ENCODE measurements around the gene DNASE2B. TPM values are rescaled to one million over a fixed set of nuclear protein-coding genes. Genes with fewer than 3 reads are reported as not detected.

The DNASE2B gene
- total and polyA plus RNA-seq, 9 donors, result 0.09 to 0.18 (median 0.15) TPM; not detected in 4

GRCh38 chr1:84450910-84451309 lies 52.6 kb downstream of the DNASE2B start:
- no CpG with 5 or more reads among the region's 2 CpGs for WGBS (ENCODE audit: insufficient coverage)
- H3K27ac ChIP-seq (ENCODE audit: low read length), result no peak overlapping the region
- no peaks in the 10 kb centered on the region for H3K4me1 ChIP-seq (ENCODE audit: control insufficient read depth, insufficient read depth, low read length)
- H3K9me3 ChIP-seq (replicated peaks; ENCODE audit: control insufficient read depth, low read depth, low read length), result no peaks in the 10 kb centered on the region
- peaks cover 7% of the 10 kb centered on the region for H3K27me3 ChIP-seq (ENCODE audit: control insufficient read depth, insufficient read depth, low read length)
- no peak for DNase-seq
- no peaks in the 10 kb centered on the region for H3K36me3 ChIP-seq (ENCODE audit: control insufficient read depth, insufficient read depth, low read length)
- H3K4me3 ChIP-seq (ENCODE audit: low read length), result no peak overlapping the region

GRCh38 chr1:84452436-84452835 lies 54.2 kb downstream of the DNASE2B start:
- no CpG with 5 or more reads among the region's 3 CpGs for WGBS (ENCODE audit: insufficient coverage)
- H3K4me3 ChIP-seq (ENCODE audit: low read length), result no peak overlapping the region
- no peaks in the 10 kb centered on the region for H3K4me1 ChIP-seq (ENCODE audit: control insufficient read depth, insufficient read depth, low read length)
- H3K27ac ChIP-seq (ENCODE audit: low read length), result no peak overlapping the region
- H3K9me3 ChIP-seq (replicated peaks; ENCODE audit: control insufficient read depth, low read depth, low read length), result no peaks in the 10 kb centered on the region
- H3K27me3 ChIP-seq (ENCODE audit: control insufficient read depth, insufficient read depth, low read length), result peaks cover 7% of the 10 kb centered on the region
- no peaks in the 10 kb centered on the region for H3K36me3 ChIP-seq (ENCODE audit: control insufficient read depth, insufficient read depth, low read length)
- no peak for DNase-seq

DNA sequence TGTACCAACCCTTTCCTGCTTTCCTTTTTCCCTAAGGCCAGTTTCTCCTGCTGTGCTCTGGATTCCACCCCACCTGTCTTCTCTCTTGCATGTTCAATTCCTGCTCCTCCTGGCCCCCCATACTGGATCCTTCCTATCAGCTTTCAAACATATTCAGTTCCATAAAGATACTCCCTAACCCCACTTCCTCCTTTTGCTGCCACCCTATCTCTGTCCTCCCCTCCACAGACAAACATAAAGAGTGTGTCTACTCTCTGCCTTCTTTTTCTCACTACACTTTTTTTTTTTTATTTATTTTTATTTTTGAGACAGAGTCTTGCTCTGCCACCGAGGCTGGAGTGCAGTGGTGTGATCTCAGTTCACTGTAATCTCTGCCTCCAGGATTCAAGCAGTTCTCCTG lies 63.8 kb downstream of the DNASE2B start:
- 100% methylated on average over 1 of the region's 1 CpG for WGBS (ENCODE audit: insufficient coverage)
- Histone ChIP-seq H3K4me1 (ENCODE audit: control insufficient read depth, insufficient read depth, low read length) (no peaks in the 10 kb centered on the region), H3K4me3 (ENCODE audit: low read length) (no peak overlapping the region), H3K9me3 (replicated peaks; ENCODE audit: control insufficient read depth, low read depth, low read length) (no peaks in the 10 kb centered on the region), H3K36me3 (ENCODE audit: control insufficient read depth, insufficient read depth, low read length) (no peaks in the 10 kb centered on the region), H3K27ac (ENCODE audit: low read length) (no peak overlapping the region), H3K27me3 (ENCODE audit: control insufficient read depth, insufficient read depth, low read length) (peaks cover 10% of the 10 kb centered on the region)
- no peak for DNase-seq

Other genes with a start within 250 kb of the DNASE2B start
- gene SAMD13, start 96.8 kb upstream of the DNASE2B start, total RNA-seq, result 9.1 TPM
- 1 to 10 TPM; 6.5 to 8.8 (median 8.0) TPM for gene SAMD13, start 96.8 kb upstream of the DNASE2B start, polyA plus RNA-seq (ENCODE audit: insufficient read depth in 1 of 8, insufficient read length in 8 of 8, low replicate concordance in 1 of 8)
- 34.7 TPM for gene RPF1, start 80.8 kb downstream of the DNASE2B start, total RNA-seq
- gene RPF1, start 80.8 kb downstream of the DNASE2B start, polyA plus RNA-seq (ENCODE audit: insufficient read depth in 1 of 8, insufficient read length in 8 of 8, low replicate concordance in 1 of 8), result 10 to 100 TPM; 28.0 to 34.8 (median 31.2) TPM
- 1.8 TPM for gene SPATA1, start 107.9 kb downstream of the DNASE2B start, total RNA-seq
- 1 to 10 TPM in 6 of 8 donors, under 1 TPM in 2; 0.49 to 3.0 (median 1.6) TPM for gene SPATA1, start 107.9 kb downstream of the DNASE2B start, polyA plus RNA-seq (ENCODE audit: insufficient read depth in 1 of 8, insufficient read length in 8 of 8, low replicate concordance in 1 of 8)
- 47.3 TPM for gene GNG5, start 108.1 kb downstream of the DNASE2B start, total RNA-seq
- 100 to 1,000 TPM; 158 to 194 (median 180) TPM for gene GNG5, start 108.1 kb downstream of the DNASE2B start, polyA plus RNA-seq (ENCODE audit: insufficient read depth in 1 of 8, insufficient read length in 8 of 8, low replicate concordance in 1 of 8)
- gene CTBS, start 176.0 kb downstream of the DNASE2B start, total RNA-seq, result 4.5 TPM
- gene CTBS, start 176.0 kb downstream of the DNASE2B start, polyA plus RNA-seq (ENCODE audit: insufficient read depth in 1 of 8, insufficient read length in 8 of 8, low replicate concordance in 1 of 8), result 1 to 10 TPM; 5.3 to 9.0 (median 6.3) TPM